HG02938 (cell line): ENCODE results near the gene HDDC3.

Source experiments
- ATAC-seq: cut with Tn5 transposase; IDR thresholded peaks from one replicate; pipeline ENCODE4 v1.9.1; 2021; ENCODE audit warnings: mild to moderate bottlenecking, moderate library complexity; ENCODE audit not compliant: unreplicated experiment

HDDC3 gene, protein sequence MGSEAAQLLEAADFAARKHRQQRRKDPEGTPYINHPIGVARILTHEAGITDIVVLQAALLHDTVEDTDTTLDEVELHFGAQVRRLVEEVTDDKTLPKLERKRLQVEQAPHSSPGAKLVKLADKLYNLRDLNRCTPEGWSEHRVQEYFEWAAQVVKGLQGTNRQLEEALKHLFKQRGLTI

DNA sequence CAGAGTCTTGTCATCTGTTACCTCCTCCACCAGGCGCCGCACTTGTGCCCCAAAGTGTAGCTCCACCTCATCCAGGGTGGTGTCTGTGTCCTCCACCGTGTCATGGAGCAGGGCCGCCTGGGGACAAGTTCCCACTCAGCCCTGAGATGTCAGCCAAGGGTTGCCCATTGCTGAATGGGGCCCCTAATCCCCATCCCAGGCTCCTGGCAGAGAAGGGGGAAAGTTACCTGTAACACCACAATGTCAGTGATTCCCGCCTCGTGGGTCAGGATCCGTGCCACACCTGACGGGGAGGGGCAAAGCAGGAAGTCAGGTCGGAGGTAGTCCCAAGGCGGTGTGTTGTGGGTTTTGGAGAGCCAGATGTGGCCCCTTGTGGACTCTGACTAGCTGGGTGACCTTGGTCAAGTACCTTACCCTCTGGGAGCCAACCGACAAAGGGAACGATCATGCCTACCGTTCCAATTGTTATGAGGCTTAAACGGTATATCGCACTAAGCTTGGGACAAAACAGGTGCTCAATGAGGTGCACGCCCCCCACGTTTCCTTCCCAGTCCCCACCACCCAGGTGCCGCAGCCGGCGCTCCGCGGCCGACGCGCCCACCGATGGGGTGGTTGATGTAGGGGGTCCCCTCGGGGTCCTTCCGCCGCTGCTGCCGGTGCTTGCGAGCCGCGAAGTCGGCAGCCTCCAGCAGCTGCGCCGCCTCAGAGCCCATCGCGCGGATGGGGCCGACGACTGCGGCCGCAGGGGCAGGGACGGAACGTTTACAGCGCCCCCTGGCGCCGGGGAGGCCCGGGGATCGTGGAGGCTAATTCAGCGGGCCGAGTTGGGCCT lies at the start of gene HDDC3:
Gene HDDC3 (minus strand): TSS at position 722 of the 832 bp plus-strand sequence. CDS start 9 bp downstream, at position 713.
- peak; percentile 45 for ATAC-seq

DNA sequence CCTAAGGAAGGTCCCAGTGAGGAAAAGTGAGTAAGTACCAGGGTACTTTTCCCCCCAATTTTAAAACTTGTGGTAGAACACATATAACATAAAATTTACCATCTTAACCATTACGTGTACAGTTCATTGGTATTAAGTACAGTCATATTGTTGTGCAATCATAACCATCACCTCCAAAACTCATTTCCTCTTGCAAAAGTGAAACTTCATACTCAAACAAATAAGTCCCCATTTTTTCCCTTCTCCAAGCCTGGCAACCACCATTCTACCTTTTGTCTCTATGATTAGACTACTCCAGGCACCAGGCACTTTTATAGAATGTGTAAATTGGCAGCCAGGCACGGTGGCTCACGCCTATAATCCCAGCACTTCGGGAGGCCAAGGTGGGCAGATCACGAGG lies 49.8 kb upstream of the HDDC3 start:
- ATAC-seq: peak; percentile 39

DNA sequence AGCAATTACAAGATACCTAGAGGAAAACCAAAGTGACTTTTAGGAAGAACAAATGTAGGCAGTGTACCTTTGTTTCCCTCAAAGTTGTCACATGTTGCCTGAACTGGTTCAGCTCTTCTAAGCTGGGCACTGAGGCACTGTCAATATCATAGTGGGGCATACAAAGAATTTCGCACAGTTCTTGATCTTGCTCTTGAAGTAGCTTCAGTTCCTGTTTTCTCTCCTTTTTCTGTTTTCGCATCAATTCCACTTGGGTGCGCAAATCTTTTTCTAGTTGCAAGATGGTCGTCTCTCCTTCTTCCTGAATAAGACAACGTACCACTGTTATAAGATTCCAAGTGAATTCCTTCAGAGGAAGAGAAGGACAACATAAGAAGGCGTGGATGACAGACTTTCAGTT lies 49.3 kb upstream of the HDDC3 start:
- peak; percentile 80 for ATAC-seq

DNA sequence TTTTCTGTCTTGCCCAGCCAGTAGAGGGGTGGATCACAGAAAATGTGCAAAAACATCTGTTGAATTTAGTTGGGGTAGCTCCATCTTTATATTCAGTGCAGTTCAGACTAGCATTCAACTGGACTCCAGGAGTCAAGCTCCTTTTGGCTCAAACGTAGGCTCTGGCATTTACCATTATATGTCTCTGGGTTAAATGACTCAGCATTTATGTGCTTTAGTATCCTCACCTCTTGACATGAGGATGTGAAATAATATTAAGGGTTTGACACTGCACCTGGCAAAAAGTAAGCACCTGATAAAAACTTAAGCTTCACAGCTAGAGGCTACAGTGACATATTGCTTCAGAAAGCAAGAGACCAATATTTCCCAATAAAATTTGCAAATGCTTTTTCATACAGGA lies 47.2 kb upstream of the HDDC3 start:
- no peak for ATAC-seq

DNA sequence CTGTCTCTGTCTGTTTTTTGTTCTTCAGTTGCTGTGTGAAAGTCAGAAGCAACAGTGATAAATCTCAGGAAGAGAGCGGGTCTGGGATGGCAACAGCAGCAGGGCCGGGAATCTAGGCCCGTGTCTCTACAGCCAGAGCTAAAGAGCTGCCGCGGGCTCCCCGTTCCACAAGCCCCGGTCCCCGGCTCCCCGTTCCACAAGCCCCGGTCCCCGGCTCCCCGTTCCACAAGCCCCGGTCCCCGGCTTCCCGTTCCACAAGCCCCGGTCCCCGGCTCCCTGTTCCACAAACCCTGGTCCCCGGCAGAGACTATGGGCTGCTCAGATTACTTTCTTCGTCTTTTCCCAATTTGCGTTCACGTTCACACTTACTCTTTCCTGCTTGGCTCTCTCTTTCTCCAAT lies 41.9 kb upstream of the HDDC3 start:
- ATAC-seq: no peak

DNA sequence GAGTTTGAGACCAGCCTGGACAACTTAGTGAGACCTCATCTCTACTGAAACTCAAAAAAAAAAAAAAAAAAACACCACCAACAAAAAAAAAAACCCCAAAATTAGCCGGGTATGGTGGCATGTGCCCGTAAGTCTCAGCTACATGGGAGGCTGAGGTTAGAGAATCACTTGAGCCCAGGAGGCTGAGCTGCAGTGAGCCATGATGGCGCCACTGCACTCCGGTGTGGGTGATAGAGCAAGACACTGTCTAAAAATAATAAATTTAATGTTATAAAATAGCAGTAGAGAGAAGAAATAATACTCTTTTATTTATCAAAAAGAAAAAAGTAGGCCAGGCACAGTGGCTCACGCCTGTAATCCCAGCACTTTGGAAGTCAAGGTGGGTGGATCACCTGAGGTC lies 39.8 kb upstream of the HDDC3 start:
- ATAC-seq: no peak

DNA sequence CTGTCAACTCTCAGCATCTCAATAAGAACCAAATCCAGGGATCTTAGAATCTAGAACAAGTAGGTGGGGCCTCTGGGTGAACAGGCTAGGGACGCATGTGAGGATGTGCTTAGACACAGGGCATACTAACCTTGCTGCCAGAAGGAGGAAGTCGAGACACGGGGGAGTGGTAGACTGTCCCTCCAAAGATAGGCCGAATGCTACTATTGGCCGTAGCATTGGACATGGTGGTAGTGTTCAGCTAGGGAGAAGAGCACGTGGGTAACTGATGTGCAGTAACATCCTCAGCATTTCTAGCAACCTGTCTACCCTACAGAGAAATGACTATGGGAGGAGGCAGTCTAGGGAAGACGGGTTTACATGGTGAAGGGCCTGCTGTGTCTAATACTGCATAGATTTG lies 37.9 kb upstream of the HDDC3 start:
- ATAC-seq: no peak

DNA sequence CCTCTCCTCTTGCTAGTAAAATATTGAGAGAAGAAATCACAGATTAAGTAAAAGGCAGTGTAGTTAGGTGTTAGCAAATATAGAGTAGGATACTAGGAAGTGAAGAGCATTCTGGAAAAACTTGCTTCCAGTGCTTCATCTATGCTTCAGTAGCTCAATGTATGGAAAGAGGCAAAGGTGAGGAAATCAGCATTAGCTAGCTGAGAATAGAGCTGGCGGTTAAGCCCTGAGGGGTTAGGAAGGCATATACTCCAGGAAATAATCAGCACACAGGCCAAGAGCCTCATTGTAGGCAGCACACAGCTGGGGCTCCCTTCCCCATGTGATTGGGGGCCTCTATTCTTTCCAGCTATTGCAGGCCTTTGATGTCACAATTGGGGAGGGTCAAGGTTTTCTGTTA lies 36.1 kb upstream of the HDDC3 start:
- ATAC-seq: no peak

DNA sequence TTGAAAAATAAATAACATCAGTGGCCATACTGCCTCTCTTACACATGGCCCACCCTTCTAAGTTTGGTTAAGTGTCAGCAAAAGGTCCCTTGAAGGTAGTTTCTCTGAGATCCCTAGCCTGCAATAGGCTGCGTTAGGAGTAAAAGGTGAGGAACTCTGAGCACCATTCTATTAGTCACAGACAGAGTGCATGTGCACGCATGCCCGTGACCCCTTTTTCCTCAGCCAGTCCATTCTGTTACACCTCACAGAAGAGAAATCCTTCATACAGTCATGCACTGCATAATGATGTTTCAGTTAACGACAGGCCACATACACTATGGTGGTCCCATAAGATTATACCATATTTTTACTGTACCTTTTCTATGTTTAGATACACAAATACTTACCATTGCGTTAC lies 34.9 kb upstream of the HDDC3 start:
- no peak for ATAC-seq

DNA sequence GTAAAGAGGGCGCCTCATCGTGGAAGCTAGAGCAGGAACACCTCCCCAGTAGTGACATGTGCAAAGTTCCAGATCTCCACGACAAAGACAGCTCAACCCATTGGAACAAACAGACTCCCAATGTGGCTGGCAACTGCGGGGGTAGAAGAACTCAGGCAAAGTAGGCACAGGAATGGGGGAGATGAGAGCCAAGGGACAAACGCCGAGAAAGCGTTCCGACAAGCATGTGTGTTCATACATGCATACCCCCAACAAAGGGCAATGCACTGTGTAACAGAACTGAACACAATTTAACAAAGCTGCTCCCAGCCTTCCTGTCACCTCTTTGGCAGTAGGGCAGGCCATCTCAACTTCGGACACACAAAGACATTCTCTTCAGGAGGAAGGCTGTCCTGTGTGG lies 33.9 kb upstream of the HDDC3 start:
- no peak for ATAC-seq

DNA sequence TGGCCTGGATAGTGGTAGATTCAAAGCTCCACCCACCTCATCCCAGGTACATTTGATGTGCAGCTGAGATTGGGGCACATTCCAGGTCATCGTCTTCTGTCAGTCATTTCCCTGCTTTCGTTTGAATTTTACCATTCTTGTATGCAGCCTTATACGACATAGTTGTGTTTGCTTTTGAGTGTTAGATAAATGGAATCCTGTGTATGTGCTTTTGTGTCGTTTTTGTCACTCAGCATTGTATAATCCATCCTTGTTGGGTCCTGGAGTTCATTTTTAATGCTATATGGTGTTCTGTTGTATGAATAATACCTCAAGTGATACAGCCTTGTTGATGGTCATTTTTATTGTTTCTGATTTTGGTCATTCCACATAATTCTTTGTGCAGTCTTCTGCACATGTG lies 29.7 kb upstream of the HDDC3 start:
- no peak for ATAC-seq

DNA sequence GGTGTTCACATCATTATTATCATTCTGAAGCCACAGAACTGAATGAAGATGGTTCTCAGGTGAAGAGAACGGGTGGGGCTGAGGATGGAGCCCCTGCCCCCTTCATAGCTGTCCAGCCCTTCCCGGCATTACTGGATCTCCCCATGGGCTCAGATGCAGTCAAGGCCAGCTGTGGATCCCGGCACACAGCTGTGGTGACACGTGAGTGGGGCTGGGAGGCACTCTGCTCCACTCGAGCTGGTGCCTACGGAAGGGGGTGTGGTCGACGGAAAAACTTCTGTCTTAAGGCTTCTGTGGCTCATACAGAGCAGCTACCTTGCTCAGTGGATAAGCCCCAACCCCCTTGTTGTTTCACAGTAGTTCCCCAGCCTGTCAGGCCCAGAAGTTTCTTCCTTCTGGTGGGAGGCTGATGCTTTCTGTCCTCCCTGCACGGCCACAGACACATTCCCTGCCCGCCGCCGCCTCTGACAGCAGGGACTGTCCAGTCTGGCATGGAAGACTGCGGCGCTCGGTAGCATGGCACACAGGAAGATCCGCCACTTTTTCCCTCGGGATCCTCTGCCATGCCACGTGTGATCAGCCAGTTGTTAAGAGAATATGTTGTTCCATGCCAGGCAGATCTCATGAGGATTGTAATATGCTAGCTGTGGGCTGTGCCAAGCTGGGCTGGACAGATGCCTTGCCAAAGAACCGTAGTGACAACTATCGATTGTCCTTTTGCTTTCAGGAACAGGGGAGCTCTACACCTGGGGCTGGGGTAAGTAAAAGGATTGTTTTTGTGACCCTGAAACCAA lies 28.1 kb upstream of the HDDC3 start:
- no peak for ATAC-seq

DNA sequence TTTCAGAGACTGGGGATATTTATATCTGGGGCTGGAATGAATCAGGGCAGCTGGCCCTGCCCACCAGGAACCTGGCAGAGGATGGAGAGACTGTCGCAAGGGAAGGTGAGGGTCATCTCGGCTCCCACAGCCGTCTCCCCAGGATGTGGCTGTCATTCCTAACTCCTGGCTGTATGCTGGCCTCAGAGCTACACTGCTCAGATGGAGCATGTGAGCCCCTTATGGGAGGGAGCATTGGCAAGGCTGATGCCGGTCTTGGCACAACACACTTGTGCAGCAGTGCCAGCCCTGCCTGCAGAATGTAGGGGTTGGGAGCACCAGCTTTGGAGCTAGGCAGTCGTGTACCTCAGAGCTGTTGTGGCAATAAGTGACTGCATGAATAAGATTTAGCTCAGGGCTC lies 27.5 kb upstream of the HDDC3 start:
- ATAC-seq: no peak

DNA sequence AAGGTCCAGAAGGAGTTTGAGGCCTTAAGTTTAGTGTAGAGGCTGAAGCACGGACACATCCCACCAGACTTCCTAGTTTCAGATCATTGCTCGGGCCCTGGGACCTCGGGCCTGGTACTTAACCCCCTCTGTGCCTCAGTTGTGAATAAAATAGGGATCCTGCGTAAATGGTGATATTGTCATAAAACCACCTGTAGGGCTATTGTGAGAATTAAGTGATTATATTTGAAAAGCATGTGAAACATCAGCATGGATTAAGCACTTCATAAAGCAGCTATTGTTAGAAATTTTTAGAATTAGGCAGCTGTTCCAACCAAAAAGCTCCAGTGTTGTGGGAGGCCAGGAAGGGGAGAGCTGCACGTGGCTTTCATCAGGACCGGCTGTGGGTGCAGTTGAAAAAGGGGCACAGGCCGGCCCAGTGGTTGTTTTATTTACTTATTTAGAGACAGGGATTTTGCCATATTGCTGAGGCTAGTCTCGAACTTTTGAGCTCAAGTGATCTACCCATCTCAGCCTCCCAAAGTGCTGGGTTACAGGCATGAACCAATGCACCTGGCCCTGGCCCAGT lies 26.8 kb upstream of the HDDC3 start:
- no peak for ATAC-seq

DNA sequence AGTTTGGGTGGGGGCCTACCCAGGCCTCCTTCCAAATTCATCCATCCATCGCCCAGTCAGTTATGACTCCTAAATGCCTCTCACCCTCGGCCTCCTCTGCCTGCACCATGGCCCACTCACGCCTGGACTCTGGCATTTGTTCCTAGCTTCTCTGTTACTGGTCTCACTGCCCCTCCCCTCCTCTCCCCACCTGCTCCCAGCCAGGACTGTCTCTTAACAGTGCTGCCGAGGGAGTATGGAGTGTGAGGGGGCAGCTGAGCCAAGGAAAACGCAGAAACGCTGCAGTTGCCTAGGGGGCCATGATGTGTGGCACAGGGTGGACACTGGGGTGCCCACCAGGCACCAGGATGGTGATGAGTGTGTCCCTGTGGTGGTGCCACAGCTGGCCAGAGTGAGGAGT lies 25.4 kb upstream of the HDDC3 start:
- no peak for ATAC-seq

DNA sequence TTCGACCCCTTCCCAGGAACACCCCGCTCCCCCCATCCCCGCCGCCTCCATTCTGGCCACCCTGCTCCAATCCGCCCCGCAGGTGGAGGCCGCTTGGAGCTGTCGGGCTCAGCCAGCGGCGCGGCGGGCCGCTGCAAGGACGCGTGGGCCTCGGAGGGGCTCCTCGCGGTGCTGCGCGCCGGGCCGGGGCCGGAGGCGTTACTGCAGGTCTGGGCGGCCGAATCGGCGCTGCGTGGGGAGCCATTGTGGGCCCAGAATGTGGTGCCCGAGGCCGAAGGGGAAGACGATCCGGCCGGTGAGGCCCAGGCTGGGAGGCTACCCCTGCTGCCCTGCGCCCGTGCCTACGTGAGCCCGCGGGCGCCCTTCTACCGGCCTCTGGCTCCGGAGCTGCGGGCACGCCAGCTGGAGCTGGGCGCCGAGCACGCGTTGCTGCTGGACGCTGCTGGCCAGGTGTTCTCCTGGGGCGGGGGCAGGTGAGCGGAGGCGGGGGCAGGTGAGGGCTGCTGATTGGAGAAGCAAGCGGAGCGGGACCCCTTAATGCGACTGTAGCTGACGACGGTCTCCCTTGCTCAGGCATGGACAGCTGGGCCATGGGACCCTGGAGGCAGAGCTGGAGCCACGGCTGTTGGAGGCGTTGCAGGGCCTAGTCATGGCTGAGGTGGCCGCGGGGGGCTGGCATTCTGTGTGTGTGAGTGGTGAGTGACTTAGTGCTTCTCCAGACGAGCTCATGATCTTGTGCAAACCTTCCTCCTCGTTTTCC lies 24.9 kb upstream of the HDDC3 start:
- no peak for ATAC-seq

DNA sequence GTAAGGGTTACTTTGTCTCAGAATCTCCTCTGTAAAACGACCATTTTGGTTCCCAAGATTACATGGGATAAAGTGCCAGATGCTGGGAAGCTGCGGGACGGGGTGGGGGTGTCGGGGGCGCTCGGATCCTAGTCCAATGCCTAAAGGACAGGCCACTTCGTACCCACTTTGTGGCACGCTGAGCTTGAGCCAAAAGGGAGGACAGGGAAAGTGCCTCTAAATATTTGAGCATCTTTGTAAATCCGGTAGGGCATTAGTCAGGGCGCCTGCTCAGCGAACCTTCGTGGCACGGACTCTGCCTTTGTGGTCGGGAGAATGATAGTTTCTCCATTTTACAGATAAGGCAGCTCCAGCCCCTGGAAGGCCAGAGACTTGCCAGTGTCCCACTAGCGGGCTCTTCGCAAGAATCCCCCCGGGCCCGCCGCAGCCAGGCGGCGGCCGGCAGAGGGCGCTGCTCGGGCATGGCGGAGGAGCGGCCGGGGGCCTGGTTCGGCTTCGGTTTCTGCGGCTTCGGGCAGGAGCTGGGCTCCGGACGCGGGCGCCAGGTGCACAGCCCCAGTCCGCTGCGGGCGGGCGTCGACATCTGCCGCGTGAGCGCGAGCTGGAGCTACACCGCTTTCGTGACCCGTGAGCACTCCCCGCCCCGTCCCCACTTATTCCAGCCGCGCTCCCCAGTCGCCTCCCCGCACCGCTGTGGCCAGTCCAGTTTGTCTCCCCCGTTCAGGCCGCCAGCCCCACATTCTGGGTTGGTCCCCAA lies 24.1 kb upstream of the HDDC3 start:
- no peak for ATAC-seq

DNA sequence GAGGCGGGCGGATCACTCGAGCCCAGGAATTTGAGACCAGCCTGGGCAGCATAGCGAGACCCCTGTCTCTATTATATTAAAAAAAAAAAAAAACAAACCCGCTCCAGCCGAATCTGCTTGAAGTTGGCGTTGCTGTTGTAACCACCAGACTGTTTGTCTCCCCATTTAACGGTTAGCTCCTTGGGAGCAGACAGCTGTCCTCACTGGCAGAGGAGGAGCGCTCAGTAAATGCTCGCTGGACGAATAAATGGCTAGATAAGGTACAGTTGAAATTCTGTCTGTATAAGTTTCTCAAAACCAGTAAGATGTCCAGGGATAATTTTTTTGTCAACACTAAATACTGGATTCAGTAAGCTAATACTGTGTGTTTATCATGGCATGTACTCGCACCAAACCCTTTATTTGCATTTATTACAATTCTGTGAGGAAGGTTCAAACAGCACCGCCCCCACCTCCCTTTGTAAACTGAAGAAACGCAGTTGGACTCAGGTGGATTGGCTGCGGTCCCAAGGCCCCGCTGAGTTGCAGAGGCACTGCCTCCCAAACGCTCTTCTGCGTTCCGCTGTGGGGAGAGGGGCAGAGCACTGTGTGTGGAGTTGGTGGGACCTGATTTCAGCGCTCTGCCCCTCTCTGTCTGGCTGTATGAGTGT lies 23.4 kb upstream of the HDDC3 start:
- ATAC-seq: no peak
